Measurements from ENCODE around the gene KRT5.
A peak's percentile ranks its signal among the peaks of the same experiment; 100 is the strongest.

The KRT5 gene

DNA sequence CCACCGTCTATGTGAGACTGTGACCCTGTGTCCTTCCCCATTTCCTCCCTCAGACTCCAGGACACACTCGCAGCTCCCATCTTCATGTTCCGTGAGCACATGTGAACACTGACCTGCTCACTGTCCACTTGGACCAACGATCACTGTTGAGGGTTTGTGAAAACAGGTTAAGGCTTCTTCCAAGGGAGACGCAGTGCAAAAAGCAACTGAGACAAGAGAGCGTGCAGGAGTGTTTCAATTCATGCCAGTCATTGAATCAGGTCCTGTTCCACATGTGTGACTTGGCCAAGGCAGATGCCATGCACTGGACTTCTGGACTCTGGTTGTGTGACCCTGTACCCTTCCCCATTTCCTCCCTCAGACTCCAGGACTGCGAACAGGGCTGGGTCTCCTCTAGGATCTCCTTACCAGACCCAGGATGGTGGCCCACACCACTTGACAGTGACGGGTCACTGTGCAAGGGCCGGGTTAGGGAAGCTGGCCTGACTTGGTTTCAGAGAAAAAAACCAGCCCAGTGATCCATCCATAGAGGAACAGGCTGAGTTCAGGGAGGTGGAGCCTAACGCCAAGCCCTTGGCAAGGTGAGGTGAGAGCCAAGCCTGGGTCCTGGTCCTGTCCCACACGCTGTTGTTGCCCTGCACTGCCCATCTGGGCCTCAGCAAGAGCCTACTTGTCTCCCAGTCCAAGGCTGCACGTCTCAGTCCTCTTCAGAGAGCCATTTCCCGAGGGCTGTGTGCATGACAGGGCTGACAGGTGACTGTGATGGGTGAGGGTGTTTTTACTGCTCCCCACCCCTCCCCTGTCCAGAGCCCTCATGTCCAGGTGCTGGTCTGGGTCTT lies 5.7 kb upstream of the KRT5 start:
- Histone ChIP-seq H3K4me1 (ENCODE audit: insufficient read depth, poor library complexity, severe bottlenecking) (peaks cover 51% of the 10 kb centered on the region), H3K27ac (ENCODE audit: poor library complexity, severe bottlenecking) (peak overlapping the region; percentile 99), H3K4me3 (ENCODE audit: severe bottlenecking) (no peak overlapping the region), H3K27me3 (ENCODE audit: insufficient read depth, poor library complexity, severe bottlenecking) (no peaks in the 10 kb centered on the region), H3K9me3 (ENCODE audit: severe bottlenecking) (no peaks in the 10 kb centered on the region), H3K36me3 (ENCODE audit: low read depth) (no peaks in the 10 kb centered on the region)
- DNase-seq (ENCODE audit: low spot score): no peak
- ATAC-seq (ENCODE audit: low read depth): no peak
- TF ChIP-seq, protein P1, sequence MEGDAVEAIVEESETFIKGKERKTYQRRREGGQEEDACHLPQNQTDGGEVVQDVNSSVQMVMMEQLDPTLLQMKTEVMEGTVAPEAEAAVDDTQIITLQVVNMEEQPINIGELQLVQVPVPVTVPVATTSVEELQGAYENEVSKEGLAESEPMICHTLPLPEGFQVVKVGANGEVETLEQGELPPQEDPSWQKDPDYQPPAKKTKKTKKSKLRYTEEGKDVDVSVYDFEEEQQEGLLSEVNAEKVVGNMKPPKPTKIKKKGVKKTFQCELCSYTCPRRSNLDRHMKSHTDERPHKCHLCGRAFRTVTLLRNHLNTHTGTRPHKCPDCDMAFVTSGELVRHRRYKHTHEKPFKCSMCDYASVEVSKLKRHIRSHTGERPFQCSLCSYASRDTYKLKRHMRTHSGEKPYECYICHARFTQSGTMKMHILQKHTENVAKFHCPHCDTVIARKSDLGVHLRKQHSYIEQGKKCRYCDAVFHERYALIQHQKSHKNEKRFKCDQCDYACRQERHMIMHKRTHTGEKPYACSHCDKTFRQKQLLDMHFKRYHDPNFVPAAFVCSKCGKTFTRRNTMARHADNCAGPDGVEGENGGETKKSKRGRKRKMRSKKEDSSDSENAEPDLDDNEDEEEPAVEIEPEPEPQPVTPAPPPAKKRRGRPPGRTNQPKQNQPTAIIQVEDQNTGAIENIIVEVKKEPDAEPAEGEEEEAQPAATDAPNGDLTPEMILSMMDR (IDR thresholded peaks at IDR 0.05; ENCODE audit: poor library complexity, severe bottlenecking): no peak

GRCh38 chr12:52524898-52525591 lies 4.9 kb upstream of the KRT5 start:
- DNase-seq (ENCODE audit: low spot score) (no peak), ATAC-seq (ENCODE audit: low read depth) (peak; percentile 31)
- Histone ChIP-seq H3K4me3 (ENCODE audit: severe bottlenecking) (no peak overlapping the region), H3K27ac (ENCODE audit: poor library complexity, severe bottlenecking) (peak overlapping the region; percentile 99), H3K36me3 (ENCODE audit: low read depth) (peaks cover 1% of the 10 kb centered on the region), H3K27me3 (ENCODE audit: insufficient read depth, poor library complexity, severe bottlenecking) (no peaks in the 10 kb centered on the region), H3K9me3 (ENCODE audit: severe bottlenecking) (no peaks in the 10 kb centered on the region), H3K4me1 (ENCODE audit: insufficient read depth, poor library complexity, severe bottlenecking) (peaks cover 55% of the 10 kb centered on the region)
- TF ChIP-seq, protein P1 (IDR thresholded peaks at IDR 0.05; ENCODE audit: poor library complexity, severe bottlenecking): no peak

DNA sequence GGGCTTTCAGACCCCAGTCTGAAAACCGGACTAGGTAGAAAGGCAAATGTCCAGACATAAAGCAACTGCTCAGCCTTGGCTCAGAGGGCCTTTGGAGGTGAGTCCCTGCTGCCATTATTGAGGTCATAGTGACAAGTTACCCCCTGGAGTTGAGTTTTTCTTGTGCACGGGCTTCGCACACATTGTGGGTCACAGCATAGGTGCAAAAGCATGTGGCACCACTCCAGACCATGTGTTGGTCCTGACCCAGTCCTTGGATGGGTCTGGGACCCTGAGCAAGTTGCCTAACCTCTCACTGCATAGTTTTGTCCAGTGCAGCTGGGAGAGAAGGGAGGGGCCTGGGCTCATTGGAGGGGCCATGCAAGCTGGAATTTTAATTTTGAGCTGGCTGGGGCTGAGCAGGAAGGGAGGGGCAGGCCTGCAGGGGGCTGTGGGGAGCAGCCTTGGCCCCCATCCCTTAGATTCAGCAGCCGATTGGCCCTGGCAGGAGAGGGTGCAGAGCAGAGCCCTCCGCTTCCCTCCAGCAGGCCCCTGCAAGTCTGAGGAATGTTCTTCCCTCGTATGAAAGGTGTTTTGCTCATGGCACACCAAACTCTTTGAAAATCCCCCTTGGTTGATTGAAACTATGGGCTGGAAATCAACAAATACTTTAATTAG lies 4.2 kb upstream of the KRT5 start:
- H3K9me3 ChIP-seq (ENCODE audit: severe bottlenecking): no peaks in the 10 kb centered on the region
- peaks cover 55% of the 10 kb centered on the region for H3K4me1 ChIP-seq (ENCODE audit: insufficient read depth, poor library complexity, severe bottlenecking)
- TF ChIP-seq, protein P1 (IDR thresholded peaks at IDR 0.05; ENCODE audit: poor library complexity, severe bottlenecking): peak; percentile 11
- H3K4me3 ChIP-seq (ENCODE audit: severe bottlenecking): no peak overlapping the region
- H3K36me3 ChIP-seq (ENCODE audit: low read depth): peaks cover 8% of the 10 kb centered on the region
- ATAC-seq (ENCODE audit: low read depth) (peak; percentile 10; the same call in 2 of the 3 replicates), DNase-seq (ENCODE audit: low spot score) (no peak)
- H3K27me3 ChIP-seq (ENCODE audit: insufficient read depth, poor library complexity, severe bottlenecking): no peaks in the 10 kb centered on the region
- H3K27ac ChIP-seq (ENCODE audit: poor library complexity, severe bottlenecking): peak overlapping the region; percentile 99

DNA sequence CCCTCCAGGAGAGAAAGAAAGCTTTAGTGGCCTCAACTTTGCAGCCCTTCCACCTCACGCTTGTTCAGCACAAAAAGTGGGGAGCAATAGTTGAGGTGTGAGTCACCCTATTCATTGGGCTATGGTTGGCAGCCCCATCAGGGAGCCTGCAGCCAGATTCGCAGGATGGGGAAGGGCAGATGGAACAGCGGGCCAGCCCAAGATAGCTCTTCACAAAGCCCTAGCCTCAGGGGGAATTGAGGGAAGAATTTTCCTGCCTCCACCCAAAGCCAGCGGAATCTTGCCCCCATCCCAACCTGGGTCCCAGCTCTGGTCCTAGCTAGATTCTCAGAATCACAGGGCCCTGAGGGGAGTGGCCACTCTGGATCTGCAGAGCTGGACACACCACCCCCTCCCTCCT lies 3.6 kb upstream of the KRT5 start:
- ATAC-seq (ENCODE audit: low read depth): peak; percentile 15
- DNase-seq (ENCODE audit: low spot score): peak; percentile 89
- H3K9me3 ChIP-seq (ENCODE audit: severe bottlenecking): no peaks in the 10 kb centered on the region
- no peak overlapping the region for H3K4me3 ChIP-seq (ENCODE audit: severe bottlenecking)
- peaks cover 55% of the 10 kb centered on the region for H3K4me1 ChIP-seq (ENCODE audit: insufficient read depth, poor library complexity, severe bottlenecking)
- H3K36me3 ChIP-seq (ENCODE audit: low read depth): peaks cover 13% of the 10 kb centered on the region
- H3K27me3 ChIP-seq (ENCODE audit: insufficient read depth, poor library complexity, severe bottlenecking): no peaks in the 10 kb centered on the region
- TF ChIP-seq, protein P1 (IDR thresholded peaks at IDR 0.05; ENCODE audit: poor library complexity, severe bottlenecking): no peak
- H3K27ac ChIP-seq (ENCODE audit: poor library complexity, severe bottlenecking): peak overlapping the region; percentile 99

Measured in RWPE2 (cell line).